GM21576 (cell line): Measurements from ENCODE around the gene IL32.

Experiments
- ATAC-seq: cut with Tn5 transposase; IDR thresholded peaks from one replicate; pipeline ENCODE4 v1.9.1; 2021; ENCODE audit warnings: mild to moderate bottlenecking, moderate library complexity; ENCODE audit not compliant: unreplicated experiment

Gene IL32

GRCh38 chr16:3113765-3114479 is 48.5 kb downstream of the IL32 start:
- no peak for ATAC-seq

GRCh38 chr16:3115003-3115402 is 49.6 kb downstream of the IL32 start:
- no peak for ATAC-seq

DNA sequence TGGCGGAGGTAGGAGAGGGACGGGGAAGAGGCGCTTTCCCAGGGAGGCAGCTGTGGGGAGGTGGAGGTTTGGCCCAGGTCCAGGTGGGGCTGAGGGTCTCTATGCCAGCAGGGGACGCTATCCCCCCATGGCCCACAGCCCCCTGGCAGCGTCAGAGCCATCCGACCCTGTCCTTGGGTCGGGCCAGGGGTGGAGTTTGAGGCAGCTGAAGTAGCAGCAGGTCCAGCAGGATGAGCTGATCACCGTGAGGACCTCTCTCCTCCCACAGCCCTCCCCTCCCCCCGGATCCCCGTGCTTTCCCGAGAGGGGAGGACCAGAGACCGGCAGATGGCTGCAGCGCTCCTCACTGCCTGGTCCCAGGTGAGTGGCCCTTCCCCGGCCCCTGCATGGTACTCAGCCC is 50.1 kb downstream of the IL32 start:
- no peak for ATAC-seq

- ATAC-seq: no peak
Observed at GRCh38 chr16:3118204-3118790, 52.9 kb downstream of the IL32 start.

DNA sequence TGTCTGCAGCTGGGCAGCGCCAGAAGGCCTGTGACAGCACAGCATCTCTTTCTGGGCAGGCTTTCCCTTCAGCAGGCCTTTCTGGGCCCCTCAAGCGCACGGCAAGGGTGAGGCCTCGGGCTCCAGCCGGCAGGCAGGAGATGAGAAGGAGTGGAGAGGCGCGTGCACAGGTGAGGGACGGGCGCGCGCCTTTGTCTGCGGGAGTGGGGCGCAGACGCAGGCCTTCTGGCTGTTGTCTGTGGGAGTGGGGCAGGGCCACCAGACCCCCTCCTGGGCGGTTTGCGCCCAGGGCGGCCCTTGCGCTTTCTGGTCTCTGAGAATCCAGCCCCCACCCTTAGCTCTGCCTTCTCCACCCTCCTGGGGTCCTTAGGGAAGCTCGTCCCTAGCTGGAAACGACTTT is 53.4 kb downstream of the IL32 start:
- no peak for ATAC-seq
